GM18858 (cell line): ENCODE measurements around the gene HOMER3.

Experiments used
- ATAC-seq: cut with Tn5 transposase; IDR thresholded peaks from one replicate; pipeline ENCODE4 v1.9.1; 2021; ENCODE audit not compliant: unreplicated experiment

HOMER3 gene

GRCh38 chr19:18883526-18884304 is 57.3 kb downstream of the HOMER3 start:
- ATAC-seq = no peak

GRCh38 chr19:18881491-18881890 is 59.5 kb downstream of the HOMER3 start:
- no peak for ATAC-seq

- ATAC-seq = no peak
These were observed 61.2 kb downstream of the HOMER3 start for GRCh38 chr19:18879579-18880373.
